ENCODE results near the gene SCG5. TPM values are rescaled to one million over a fixed set of nuclear protein-coding genes. Genes with fewer than 3 reads are reported as not detected.

SCG5 gene
- total and polyA plus RNA-seq, 8 donors = 13.6 to 879 (median 72.3) TPM

DNA sequence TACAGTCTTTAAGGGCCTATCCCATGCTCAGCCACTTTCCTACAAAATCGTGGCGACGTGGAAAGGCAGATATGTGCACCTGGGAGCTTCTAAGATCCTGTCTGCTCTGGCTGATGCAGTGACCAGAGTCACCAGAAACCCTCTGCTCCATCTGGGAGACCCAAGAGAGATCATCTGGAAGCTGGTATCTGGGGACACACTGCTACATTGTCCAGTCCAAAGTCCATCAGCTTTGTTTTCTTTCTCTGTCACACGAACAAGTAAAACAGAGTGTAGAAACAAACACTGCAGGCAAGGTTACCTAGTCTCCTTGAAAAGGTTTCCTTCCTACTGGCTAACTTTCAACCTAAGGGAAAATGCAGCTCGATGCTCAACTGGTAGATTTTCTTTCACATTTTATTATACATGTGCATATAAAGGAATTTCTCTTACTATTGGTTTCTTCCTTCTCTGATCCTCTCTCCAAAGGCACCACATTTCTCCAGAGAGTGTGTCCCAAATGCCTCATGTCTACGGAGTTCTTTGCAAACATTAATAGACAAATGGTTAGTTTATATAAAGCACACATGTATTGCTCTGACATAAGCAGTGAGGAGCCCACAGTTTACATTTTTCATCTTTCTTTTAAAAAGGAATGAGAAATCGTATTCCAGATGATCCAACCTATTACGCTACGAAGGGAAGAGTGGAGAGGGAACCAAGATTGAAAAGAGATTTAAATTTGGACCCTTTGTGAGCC is 68.0 kb downstream of the SCG5 start:
- no peaks in the 10 kb centered on the region for H3K9me3 ChIP-seq
- WGBS, 2 donors = 51 to 59% methylated on average over 9 of the region's 9 CpGs
- FAIRE-seq (no peak), ATAC-seq (peak; percentile 89 to 96 (median 90)), DNase-seq (no peak)
- peaks cover 4 to 5% (median 5%) of the 10 kb centered on the region in 3 donors for H3K4me1 ChIP-seq
- no peak overlapping the region for H3K4me3 ChIP-seq
- intact Hi-C loops (cut with DNase I) = no loop called here
- TF ChIP-seq, protein P1, sequence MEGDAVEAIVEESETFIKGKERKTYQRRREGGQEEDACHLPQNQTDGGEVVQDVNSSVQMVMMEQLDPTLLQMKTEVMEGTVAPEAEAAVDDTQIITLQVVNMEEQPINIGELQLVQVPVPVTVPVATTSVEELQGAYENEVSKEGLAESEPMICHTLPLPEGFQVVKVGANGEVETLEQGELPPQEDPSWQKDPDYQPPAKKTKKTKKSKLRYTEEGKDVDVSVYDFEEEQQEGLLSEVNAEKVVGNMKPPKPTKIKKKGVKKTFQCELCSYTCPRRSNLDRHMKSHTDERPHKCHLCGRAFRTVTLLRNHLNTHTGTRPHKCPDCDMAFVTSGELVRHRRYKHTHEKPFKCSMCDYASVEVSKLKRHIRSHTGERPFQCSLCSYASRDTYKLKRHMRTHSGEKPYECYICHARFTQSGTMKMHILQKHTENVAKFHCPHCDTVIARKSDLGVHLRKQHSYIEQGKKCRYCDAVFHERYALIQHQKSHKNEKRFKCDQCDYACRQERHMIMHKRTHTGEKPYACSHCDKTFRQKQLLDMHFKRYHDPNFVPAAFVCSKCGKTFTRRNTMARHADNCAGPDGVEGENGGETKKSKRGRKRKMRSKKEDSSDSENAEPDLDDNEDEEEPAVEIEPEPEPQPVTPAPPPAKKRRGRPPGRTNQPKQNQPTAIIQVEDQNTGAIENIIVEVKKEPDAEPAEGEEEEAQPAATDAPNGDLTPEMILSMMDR (IDR thresholded peaks at IDR 0.05) = no peak
- peak overlapping the region in 1 of 4 donors; percentile 35 for H3K27ac ChIP-seq
- no peaks in the 10 kb centered on the region for H3K27me3 ChIP-seq
- no peaks in the 10 kb centered on the region for H3K36me3 ChIP-seq

DNA sequence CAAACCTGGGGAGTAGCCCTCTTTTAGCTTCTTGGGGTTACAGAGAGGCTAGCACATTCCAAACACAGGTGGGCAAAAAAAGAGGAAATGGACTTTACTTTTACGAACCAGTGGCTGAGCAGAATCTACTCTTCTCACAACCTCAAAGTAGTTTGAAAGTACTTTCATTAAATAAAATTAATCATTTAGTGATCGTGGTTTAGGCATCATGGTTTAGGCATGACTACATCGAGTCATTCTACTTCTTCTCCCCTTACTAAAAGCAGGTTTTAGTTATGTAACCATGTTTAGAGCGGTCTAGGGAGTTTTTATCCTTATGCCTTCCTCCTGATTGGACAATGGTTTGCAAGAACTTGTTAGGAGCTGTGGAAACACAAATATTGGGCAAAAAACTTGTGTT is 73.8 kb downstream of the SCG5 start:
- intact Hi-C loops (cut with DNase I) = no loop called here

DNA sequence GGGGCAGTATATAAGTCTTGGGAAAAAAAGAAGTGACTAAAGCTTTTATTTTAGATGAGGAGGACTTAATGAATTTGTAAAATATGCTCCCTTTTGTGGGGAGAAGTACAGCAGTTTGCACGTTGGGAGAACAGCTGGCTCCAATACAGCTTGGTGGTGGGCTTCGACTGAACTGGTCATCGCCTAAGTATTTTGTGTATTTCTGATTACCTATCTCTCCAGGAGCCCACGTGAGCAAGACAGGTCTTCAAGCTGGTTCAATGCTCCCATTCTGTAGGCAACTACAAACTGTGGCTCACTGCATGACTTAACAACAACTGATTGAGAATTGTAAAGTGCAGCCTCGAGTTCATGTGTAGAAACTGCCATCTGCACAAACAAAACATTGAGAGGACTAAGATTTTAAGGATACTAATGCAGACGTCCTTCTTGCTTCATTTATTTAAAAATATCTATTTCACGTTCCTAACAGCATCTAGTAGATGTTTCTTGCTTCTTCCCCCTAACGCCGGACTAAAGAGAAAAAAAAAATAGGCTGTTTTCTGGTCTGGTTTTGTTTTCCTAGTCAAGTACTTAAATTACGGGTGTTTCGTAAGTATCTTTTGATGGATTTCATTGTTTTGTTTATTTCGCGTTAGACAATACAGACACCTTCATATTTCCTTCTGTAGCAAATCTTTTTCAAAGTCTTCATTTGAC is 74.9 kb downstream of the SCG5 start:
- Histone ChIP-seq H3K27me3 (peaks cover 0 to 20% (median 4%) of the 10 kb centered on the region in 4 donors), H3K4me1 (no peaks in the 10 kb centered on the region), H3K36me3 (no peaks in the 10 kb centered on the region), H3K27ac (no peak overlapping the region), H3K9me3 (no peaks in the 10 kb centered on the region), H3K4me3 (no peak overlapping the region)
- intact Hi-C loops (cut with DNase I) = no loop called here
- ATAC-seq = no peak
- FAIRE-seq = no peak
- WGBS, 2 donors = 46 to 49% methylated on average over 13 of the region's 13 CpGs
- no peak for DNase-seq
- TF ChIP-seq, protein P1 (IDR thresholded peaks at IDR 0.05) = no peak

More for the DNA sequence above, 73.8 kb downstream of the SCG5 start:
- 77 to 79% methylated on average over 4 of the region's 4 CpGs for WGBS, 2 donors
- Histone ChIP-seq H3K27me3 (peaks cover 0 to 20% (median 4%) of the 10 kb centered on the region in 4 donors), H3K27ac (no peak overlapping the region), H3K9me3 (no peaks in the 10 kb centered on the region), H3K36me3 (no peaks in the 10 kb centered on the region), H3K4me3 (no peak overlapping the region), H3K4me1 (no peaks in the 10 kb centered on the region)
- ATAC-seq (no peak), FAIRE-seq (no peak), DNase-seq (no peak)
- TF ChIP-seq, protein P1 (IDR thresholded peaks at IDR 0.05) = no peak

DNA sequence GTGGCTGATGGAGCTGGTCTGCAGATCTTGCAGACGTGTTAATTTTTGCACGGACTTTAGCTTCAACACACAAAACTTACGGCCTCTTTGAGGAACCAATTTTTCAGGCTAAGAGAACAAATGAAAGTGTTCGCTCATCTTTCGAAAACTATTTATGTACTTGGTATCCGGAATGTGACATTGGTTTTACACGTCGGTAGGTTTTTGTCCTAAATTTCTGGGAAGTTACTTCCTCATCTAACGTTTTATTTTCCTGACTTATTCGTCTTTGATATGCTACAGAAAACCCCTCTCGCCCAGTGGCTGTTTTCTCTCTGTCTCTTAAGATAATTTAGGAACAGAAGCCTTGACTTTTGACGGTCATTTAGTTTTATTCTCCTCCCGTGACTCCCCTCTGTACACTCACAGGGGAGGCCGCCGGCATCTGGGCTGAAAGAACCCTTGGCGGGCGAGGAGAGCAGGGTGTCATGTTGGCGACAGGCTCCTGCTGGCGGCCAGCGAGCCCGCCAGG is 75.5 kb downstream of the SCG5 start:
- 23 to 25% methylated on average over 21 of the region's 21 CpGs for WGBS, 2 donors
- no peak for FAIRE-seq
- no peak overlapping the region for H3K27ac ChIP-seq

More for the DNA sequence above, 75.5 kb downstream of the SCG5 start:
- Histone ChIP-seq H3K27me3 (peaks cover 0 to 20% (median 4%) of the 10 kb centered on the region in 4 donors), H3K9me3 (no peaks in the 10 kb centered on the region), H3K36me3 (no peaks in the 10 kb centered on the region), H3K4me3 (peak overlapping the region in 2 of 4 donors; percentile 48 to 53), H3K4me1 (no peaks in the 10 kb centered on the region)
- ATAC-seq (no peak), DNase-seq (no peak)
- TF ChIP-seq, protein P1 (IDR thresholded peaks at IDR 0.05) = no peak
- intact Hi-C loops (cut with DNase I) = no loop called here

All from pancreas (tissue), 10 donors.